Activated CD4-positive, alpha-beta T cell treated with anti-CD3 and anti-CD28 coated beads for 4 hours (primary cell): ENCODE data around the gene ZNF225.
"Not testable (repeated sequence)": the region's sequence is repeated elsewhere in the genome, so short reads cannot be mapped to it uniquely, and the experiment has no call there.

Source experiments
- DNase-seq, 2 donors: peaks; one replicate each; pipeline ENCODE4 v3.0.0-alpha.2; 2020

ZNF225 gene

GRCh38 chr19:44113138-44113783 lies at the start of gene ZNF225:
Gene ZNF225, plus strand, starts transcription at chr19:44113399. Its CDS starts 2,429 bp downstream, at chr19:44115828.
- peak; percentile 80 for DNase-seq

GRCh38 chr19:44066305-44066704 lies 46.9 kb upstream of the ZNF225 start:
- DNase-seq, result no peak

GRCh38 chr19:44069415-44069814 lies 43.8 kb upstream of the ZNF225 start:
- no peak for DNase-seq

- DNase-seq, result peak; percentile 78 to 86
Measured at GRCh38 chr19:44071824-44072542, 41.2 kb upstream of the ZNF225 start, which contains the start of gene ZNF284. Gene ZNF284, plus strand, starts transcription at chr19:44072159. Its CDS starts 4,231 bp downstream, at chr19:44076390.

- DNase-seq, result no peak
Measured at GRCh38 chr19:44072543-44073401, 40.4 kb upstream of the ZNF225 start.

GRCh38 chr19:44076325-44076724 lies 36.9 kb upstream of the ZNF225 start:
- DNase-seq, result no peak

GRCh38 chr19:44092108-44092507 lies 21.1 kb upstream of the ZNF225 start:
- no peak for DNase-seq

- peak; percentile 75 to 82 for DNase-seq
Measured at GRCh38 chr19:44093931-44094765, 19.1 kb upstream of the ZNF225 start, which contains the start of gene ZNF224. Gene ZNF224, plus strand, starts transcription at chr19:44094361. Its CDS starts 3,513 bp downstream, at chr19:44097874.

- DNase-seq, result no peak
Measured at GRCh38 chr19:44107751-44108150, 5.4 kb upstream of the ZNF225 start.

- no peak for DNase-seq
Measured at GRCh38 chr19:44109458-44109857, 3.7 kb upstream of the ZNF225 start.

- DNase-seq, result no peak
Measured at GRCh38 chr19:44111910-44112463, 1.2 kb upstream of the ZNF225 start.

- no peak for DNase-seq
Measured at GRCh38 chr19:44112802-44113137, 429 bp upstream of the ZNF225 start.

GRCh38 chr19:44113784-44114390 lies 688 bp downstream of the ZNF225 start:
- peak in 1 of 2 donors; percentile 1 for DNase-seq

- not testable (repeated sequence) for DNase-seq
Measured at GRCh38 chr19:44121162-44121561, 8.0 kb downstream of the ZNF225 start.

GRCh38 chr19:44131955-44132354 lies 18.8 kb downstream of the ZNF225 start:
- no peak for DNase-seq

GRCh38 chr19:44141191-44142058 lies 28.2 kb downstream of the ZNF225 start, which contains the start of gene ZNF234:
Gene ZNF234, plus strand, starts transcription at chr19:44141554. Its CDS starts 3,079 bp downstream, at chr19:44144633.
- peak; percentile 75 to 79 for DNase-seq

GRCh38 chr19:44142059-44142433 lies 28.8 kb downstream of the ZNF225 start:
- DNase-seq, result no peak

- no peak for DNase-seq
Measured at GRCh38 chr19:44149776-44150175, 36.6 kb downstream of the ZNF225 start.

- no peak for DNase-seq
Measured at GRCh38 chr19:44151491-44151890, 38.3 kb downstream of the ZNF225 start.

- DNase-seq, result no peak
Measured at GRCh38 chr19:44156475-44156874, 43.3 kb downstream of the ZNF225 start.

- no peak for DNase-seq
Measured at GRCh38 chr19:44163789-44164188, 50.6 kb downstream of the ZNF225 start.
